Epithelial cell of prostate (primary cell): ENCODE results near the gene STIP1.
"Not testable (repeated sequence)": the region's sequence is repeated elsewhere in the genome, so short reads cannot be mapped to it uniquely, and the experiment has no call there.

Experiments
- DNase-seq: peaks from one replicate; pipeline ENCODE4 v3.0.0-alpha.2; 2011; ENCODE audit warnings: low read depth, low spot score
- H3K27ac ChIP-seq: fragments of 450-650 bp; 2 replicates; pipeline ENCODE4 v1.5.1; 2017; ENCODE audit warnings: mild to moderate bottlenecking

STIP1 gene

DNA sequence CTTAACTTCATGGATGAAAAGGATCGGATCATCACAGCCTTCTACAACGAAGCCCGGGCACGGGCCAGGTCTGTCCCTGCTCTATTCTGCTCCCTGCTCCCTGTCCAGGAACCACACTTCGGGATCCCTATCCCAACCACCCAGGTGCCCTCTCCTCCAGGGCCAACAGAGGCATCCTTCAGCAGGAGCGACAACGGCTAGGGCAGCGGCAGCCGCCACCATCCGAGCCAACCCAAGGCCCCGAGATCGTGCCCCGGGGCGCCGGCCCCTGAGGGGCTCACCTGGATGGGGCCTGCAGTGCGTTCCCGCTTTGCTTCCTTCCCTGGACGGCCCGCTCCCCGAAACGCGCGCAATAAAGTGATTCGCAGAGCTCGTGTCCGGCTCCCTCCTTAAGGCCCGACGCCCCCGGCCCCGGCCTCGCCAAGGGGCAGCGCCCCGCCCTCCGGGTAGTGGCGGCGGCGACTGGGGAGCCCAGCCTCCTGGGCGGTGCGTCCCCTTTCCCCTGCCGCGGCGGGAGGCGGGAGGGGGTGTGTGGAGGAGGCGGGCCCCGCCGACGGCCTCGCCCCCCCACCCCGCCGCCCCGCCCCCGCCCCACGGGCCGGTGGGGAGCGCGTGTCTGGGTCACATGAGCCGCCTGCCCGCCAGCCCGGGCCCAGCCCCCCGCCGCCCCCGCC, 48.1 kb downstream of the STIP1 start, which contains the start of gene VEGFB:
TSS of gene VEGFB (plus strand) at position 672 of the 674 bp plus-strand sequence. CDS start 250 bp downstream, outside the sequence.
- H3K27ac ChIP-seq = peak within 1 kb of the TSS; percentile 12
- DNase-seq = no peak

DNA sequence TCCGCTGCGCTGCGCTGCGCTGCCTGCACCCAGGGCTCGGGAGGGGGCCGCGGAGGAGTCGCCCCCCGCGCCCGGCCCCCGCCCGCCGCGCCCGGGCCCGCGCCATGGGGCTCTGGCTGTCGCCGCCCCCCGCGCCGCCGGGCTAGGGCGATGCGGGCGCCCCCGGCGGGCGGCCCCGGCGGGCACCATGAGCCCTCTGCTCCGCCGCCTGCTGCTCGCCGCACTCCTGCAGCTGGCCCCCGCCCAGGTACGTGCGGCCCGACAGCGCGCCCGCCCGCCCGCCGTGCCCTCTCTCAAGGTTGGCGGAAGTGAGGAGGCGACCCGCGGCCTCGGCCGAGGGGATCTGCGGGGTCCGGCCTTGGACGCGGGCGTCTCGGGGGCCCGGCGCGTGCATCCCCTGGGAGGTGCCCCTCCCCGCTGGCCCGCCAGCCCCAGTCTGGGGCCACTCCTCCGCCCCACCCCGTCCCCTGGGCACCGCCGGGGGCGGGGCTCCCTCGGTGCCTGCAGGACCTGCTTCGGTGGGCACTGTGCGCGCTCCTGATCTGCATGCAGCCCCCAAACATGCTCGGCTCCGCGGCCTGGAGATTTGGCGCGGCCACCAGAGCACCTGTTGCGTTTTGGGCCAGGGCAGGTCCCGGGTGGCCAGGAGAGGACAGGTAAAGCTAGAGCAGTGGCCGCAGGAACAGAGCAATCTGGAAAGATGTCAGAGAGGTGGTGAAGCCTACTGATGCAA, 48.8 kb downstream of the STIP1 start:
- no peak for DNase-seq
- H3K27ac ChIP-seq = peak overlapping the region; percentile 12

DNA sequence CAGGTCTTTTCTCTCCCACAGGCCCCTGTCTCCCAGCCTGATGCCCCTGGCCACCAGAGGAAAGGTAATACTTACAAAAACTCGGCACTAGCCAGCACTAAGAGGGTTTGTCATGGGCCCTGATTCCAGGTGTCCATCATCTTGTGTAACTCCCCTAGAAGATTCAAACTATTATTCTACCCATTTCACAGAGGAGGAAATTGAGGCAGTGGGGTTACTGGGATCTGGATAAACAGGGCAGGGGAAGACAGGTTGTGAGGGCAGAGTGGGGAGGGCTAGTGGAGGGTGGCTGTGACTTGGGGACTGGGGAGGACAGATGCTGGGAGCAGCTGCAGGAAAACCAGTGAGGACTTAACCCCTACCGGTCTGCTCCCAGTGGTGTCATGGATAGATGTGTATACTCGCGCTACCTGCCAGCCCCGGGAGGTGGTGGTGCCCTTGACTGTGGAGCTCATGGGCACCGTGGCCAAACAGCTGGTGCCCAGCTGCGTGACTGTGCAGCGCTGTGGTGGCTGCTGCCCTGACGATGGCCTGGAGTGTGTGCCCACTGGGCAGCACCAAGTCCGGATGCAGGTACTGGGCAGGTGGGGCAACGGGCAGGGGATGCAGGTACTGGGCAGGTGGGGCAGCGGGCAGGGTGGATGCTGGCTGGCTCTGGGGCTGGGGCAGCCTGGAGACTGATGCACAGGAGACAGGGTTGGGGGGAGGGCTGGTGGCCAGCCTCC, 49.6 kb downstream of the STIP1 start:
- H3K27ac ChIP-seq = no peak overlapping the region
- DNase-seq = no peak

DNA sequence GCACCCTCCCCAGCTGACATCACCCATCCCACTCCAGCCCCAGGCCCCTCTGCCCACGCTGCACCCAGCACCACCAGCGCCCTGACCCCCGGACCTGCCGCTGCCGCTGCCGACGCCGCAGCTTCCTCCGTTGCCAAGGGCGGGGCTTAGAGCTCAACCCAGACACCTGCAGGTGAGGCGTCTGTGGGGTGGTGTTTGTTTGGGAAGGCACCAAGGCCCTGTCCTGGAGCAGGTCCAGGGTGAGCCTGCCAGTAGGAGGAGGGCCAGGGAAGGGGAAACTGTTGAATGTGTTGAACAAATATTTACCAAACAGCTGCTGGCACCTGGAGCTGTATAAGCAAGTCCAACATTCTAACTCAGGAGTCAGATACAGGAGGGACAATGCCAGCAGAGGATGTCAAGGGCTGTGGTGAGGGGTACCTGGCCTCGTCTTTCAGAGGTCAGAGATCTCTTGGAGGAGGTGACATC, 51.5 kb downstream of the STIP1 start:
- peak overlapping the region; percentile 99 for H3K27ac ChIP-seq
- no peak for DNase-seq

DNA sequence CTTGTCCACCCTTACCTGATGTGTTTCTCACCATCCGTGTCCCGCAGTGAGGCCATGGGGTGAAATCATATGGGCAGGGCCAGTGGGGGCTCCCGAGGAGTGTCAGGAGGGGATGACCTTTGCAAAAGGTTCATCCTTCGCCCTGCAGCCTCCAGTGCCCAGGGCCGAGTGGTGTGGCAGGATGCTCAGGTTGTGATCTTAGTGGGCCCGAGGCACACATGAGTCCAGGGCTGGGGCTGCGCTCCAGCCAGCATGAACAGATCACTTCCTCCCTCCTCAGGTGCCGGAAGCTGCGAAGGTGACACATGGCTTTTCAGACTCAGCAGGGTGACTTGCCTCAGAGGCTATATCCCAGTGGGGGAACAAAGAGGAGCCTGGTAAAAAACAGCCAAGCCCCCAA, 52.1 kb downstream of the STIP1 start:
- peak overlapping the region; percentile 99 for H3K27ac ChIP-seq
- no peak for DNase-seq

DNA sequence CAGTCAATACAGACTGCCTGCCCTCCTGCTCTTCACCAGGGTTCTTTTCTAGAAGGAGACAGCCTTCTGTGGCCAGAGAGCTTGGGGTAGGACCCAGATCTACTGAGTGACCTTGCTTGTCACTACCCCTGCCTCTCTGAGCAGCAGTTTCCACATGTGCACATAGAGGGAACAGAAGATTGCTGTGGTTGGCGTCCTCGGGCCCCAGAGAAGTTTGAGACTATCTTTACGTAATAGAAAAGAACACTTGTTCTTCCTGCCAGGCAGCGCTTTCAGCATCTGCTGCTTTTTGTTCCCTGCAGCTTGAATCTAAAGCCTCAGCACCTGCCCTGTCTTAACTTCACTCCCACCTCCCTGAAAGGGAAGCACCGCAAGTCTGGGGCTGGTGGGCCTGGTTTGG, 53.0 kb downstream of the STIP1 start:
- no peak for DNase-seq
- peak overlapping the region; percentile 99 for H3K27ac ChIP-seq

DNA sequence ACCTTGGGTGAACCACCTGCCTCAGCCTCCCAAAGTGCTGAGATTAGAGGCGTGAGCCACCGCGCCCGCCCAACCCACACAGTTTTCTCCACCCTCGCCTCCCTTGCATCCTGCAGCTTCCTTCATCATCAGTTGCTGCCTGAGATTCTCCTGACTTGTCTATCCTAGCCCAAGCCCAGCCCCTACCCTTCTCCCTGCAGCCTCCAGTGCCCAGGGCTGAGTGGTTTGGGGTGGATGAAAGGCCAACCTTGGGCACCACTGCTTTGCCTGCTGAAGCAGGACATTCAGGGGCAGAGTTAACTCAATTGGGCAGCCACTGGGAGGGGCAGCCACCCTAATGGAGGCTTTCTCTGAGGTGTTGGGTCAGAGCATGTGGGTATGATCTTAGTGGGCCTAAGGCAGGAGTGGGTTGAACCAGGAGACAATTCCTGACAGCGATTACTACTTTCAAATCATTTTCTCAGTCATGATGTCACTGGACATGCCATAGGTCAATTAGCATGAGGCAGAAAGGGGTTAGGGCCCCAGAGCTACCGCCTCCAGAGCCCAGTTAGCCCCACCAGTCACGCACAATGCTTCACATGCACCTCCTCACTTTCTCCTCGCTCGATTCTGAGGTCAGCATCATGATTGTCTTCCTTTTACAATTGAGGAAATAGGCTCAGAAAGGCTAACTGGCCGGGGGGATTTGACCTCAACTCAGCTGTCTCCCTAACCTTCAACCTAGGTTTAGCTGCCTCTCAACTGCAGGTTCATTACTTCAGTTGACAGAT, 53.9 kb downstream of the STIP1 start:
- DNase-seq = no peak
- H3K27ac ChIP-seq = peak overlapping the region; percentile 99

DNA sequence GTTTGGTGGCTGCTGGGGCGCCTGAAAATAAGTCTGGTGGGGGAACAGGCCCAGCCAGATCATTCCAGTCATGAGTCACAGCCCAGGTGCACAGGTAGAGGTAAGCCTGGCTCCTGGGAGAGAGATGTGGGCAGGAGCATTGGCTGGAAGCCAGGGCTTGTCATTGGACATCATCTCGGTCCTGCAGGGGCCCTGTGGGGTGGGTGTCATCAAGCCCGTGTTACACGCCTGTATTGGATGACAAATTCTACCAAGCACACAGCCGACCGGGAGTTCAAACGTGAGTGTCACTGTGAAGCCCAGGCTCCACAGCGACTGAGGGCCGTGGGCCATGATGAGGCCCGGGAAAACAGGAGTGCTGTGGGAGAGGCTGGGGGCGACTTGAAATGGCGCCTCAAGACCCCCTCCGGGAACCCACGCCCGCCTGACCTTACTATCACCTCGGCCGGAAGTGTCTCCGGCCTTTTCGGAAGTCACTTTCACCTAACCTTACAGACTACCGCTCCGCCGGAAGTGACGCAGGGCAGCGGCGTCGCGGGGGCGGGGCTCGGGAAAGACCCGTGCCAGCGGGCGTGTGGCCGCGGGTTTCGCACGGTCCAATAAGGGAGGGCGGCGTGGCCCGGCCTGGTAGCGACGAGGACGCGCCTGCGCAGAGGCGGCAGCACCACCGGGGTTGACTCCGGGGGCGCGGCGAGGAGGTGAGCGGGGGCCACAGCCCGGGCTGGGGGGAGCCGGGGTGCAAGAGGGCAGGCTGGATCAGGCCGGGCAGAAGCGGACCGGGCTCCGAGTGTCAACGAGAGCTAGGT, 54.7 kb downstream of the STIP1 start, which contains the start of gene FKBP2:
TSS of gene FKBP2 (plus strand) at position 661 of the 806 bp plus-strand sequence. CDS start 1,293 bp downstream, outside the sequence.
- peak within 1 kb of the TSS; percentile 99 for H3K27ac ChIP-seq
- peak; percentile 95 for DNase-seq

DNA sequence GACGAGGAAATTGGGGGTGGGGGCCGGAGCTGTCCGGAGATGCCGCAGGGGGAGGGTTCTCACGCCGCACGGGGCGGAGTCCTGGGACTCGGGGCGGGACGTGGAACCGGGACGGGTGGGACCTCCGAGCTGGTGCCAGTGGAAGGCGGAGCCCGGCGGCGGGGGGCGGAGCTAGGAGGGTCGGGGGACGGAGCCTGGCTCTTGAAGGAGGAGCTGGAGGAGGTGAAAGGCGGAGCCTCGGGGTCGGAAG, 55.2 kb downstream of the STIP1 start:
- peak; percentile 93 for DNase-seq
- peak overlapping the region; percentile 99 for H3K27ac ChIP-seq

DNA sequence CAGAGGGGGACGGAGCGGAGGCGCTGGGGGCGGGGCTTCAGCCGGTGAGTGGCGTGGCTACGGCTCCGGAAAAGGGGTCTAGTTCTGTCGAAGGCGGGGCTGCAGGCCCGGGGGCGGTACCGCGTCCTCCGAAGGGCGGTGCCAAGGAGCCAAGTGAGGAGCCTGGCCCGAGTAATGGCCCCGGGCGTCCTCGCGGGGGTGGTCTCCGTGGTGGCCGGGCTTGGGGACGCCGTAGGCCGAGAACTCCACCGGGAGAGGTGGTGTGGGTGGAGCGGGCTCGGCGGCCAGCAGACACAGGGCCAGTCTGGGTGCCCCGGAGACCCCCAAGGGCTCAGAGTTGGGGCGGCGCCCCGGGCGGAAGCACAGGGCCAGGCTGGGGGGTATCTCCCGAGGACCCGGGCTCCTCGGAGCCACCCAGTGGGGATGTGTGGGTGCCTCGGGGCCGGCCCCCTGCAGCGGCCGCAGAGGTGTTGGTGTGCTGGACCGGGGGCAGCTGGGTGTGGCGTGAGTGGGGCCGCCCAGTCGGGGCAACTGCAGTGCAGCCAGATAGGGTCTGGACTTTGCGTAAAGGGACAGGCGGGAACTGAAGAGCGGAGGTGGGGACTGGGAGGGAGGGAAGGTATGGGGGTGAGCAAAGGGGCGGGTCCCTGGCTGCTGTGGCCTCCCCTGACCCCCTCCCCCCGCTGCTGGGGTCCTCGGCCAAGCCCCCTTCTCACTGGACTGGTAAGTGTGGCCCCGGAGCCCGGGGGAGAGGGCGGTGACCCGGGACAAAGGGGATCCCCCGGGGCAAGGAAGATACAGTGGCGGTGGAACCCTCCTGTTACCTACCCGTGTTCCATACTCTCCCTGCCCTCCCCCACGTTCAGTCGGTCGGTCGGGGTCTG, 55.8 kb downstream of the STIP1 start:
- DNase-seq = no peak
- peak overlapping the region; percentile 99 for H3K27ac ChIP-seq

DNA sequence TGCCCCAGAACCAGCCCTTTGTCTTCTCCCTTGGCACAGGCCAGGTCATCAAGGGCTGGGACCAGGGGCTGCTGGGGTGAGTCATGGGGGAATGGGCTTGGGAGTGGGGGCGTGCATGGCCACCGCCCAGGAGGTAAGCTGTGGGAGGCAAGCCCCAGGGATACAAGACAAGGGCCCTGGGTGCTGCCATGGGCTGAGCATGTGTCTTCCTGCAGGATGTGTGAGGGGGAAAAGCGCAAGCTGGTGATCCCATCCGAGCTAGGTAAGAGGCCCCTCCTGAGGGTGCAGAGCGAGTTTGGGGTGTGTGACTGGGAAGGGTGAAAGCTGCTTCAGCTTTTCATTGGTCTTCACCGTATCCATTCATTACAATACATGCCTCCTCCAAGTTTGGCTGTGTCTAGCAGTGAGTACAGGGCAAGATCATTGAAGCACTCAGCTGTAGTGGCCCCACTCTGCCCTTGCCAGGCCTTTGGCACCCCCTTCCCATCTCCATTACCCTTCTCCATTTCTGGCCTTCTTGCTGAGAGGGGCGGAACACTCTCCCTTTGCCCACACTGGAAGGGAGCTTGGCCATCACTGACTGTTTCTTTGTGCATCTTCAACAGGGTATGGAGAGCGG, 57.4 kb downstream of the STIP1 start:
- DNase-seq = no peak
- peak overlapping the region; percentile 99 for H3K27ac ChIP-seq

DNA sequence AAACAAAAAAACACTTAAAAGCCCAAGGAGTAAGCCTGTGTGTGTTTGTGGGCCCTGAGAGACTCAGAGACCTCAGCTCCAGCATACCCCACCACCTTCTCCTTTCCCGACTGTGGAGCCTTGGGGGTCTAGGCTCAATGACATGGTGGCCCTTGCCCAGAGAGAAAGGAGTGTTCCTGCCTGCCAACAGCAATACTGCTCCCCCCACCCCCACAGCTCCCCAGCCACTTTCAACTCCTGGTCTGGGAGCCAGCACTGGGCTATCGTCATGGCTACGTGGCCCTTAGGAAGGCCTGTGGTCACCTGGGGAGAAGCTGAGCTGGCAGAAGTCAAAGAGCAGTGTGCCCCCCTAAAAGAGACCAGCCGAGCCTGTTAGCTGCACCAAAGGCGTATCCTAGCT, 58.1 kb downstream of the STIP1 start:
- peak overlapping the region; percentile 99 for H3K27ac ChIP-seq
- no peak for DNase-seq

DNA sequence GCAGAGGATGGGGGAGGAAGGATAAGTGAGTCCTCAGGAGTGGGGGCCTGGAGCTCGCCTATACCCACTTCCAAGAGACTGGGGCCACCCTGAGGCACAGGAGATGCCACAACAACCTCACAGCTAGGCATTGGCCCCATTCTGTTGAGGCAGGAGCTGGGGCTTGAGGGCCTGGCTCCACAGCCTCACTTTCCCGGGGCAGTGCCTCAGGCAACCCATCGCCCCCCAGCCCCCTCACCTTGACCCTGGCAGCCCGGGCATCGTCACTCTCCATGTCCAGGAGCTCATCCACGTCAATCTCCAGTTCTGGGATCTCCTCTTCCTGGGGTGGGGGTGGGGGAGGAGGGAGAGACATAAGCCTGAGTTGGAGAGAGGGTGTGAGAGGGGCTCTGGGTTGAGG, 59.0 kb downstream of the STIP1 start:
- DNase-seq = no peak
- H3K27ac ChIP-seq = peak overlapping the region; percentile 99

DNA sequence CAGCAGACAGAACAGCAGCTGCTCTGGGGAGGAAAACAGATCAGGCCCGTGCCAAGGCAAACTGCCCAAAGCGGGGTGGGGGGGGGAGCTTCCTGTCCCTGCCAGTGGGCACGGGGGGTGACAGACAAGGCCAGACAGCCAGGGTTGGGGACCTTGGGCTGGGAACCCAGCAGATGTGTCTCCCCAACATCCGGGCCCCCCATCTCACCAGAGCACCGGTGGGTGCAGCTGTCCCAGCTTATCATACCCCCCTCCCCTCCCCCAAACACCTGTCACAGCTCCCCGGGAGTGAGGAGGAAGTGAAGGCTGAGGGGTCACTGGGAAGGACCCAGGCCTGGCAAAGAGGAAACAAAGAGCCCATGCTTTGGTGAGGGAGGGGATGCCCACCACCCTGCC, 59.4 kb downstream of the STIP1 start:
- no peak for DNase-seq
- peak overlapping the region; percentile 99 for H3K27ac ChIP-seq

DNA sequence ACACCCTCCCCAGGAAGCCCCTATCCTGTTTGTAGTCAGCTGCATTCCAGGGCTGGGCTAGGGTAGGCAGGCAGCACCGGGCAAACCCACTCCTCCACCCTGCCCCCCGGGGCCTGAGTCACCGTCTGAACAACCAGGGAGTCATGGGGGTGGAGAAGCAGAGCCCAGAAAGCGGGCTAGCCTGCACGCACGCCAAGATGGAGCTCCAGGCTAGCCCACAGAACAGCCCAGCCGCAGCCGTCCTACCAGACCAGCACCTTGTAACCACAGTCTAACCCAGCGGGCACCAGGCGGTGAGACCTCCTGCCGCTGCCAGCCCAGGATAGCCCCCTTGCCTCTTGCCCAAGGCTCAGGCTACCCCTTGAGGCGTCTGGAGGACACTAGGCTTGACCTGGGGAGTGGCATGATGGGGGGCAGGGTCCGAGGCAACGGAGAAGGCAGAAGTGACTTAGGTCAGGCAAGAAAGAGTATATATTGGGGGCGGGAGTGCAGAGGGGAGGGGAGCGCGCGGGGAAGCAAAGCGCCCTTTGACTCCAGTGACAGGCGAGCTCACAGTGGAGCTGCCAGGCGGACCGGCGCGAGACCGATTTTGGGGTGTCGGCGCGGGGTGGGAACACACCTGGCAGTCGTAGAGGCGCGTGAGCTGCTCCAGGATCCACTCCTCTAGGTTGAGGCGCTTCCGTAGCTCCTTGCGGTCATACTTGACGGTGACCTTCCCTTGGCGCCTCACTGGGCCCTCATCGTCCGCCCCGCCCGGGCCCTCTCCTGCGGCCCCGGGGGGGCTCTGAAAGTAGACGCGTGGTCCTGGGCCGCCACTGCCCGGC, 60.0 kb downstream of the STIP1 start:
- H3K27ac ChIP-seq = peak overlapping the region; percentile 99
- peak; percentile 95 for DNase-seq

DNA sequence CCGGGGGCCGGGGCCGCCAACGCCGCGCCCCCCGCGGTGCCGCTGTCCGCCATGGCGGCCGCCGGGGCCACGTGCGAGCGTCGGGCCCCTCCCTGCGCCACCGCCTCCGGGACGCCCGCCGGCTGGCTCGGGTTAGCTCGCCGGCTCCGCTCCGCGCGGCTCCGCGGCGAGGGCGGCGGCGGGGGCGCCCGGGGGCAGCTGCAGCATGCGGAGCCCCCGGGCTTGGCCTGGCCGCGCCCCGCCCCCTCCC, 60.6 kb downstream of the STIP1 start:
- peak overlapping the region; percentile 99 for H3K27ac ChIP-seq
- DNase-seq = not testable (repeated sequence)

DNA sequence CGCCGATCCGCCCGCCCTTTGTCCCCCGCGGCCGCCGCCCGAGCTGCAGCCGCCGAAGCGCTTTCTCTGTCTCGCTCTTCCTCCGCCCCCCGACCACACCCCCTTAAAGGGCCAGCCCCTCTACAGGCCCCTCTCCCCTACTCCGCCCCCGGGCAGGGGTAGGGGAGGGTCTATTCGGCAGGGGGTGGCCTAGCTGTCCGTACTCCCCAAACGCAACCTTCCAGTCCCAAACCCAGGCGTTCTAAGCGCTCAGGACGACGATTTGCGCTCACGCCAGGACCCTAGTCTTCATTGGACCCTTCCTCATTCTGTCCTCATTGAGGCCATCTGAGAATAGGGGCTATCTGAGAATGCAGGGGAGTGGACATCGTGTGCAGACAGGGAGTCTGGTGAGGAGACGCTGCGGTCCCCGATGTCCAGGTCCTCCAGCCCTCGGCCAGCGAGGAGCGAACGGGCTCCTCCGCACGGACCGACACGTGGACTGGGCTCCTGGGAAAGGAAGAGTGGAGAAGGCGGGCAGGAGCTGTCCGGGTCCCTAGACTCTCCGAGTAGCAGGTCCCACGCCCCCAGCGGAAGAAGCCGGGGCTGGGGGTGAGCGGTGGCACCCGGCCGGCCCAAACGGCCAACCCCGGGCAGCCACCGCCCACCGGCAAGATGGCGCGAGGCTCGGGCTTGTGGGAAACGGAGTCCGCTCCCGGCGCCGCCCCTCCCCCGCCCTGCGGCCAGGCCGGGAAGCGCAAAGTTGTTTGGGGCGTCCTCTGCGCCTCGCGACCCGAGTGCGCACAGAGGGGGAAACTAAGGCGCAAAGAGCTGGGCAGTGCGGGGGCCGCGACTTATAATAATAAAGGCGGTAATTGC, 61.1 kb downstream of the STIP1 start, which contains the start of gene PPP1R14B:
TSS of gene PPP1R14B (minus strand) at position 73 of the 858 bp plus-strand sequence. CDS start 270 bp downstream, outside the sequence.
- DNase-seq = no peak
- H3K27ac ChIP-seq = peak within 1 kb of the TSS; percentile 99
